Lung (tissue), 12 donors: Measurements from ENCODE around the gene KCNJ6. TPM values are rescaled to one million over a fixed set of nuclear protein-coding genes. Genes with fewer than 3 reads are reported as not detected.

ENCODE experiments used
- ATAC-seq: fragments of 200-7000 bp; cut with Tn5 transposase; one replicate; pipeline ENCODE4 v1.9.1; 2020; ENCODE audit warnings: moderate number of reproducible peaks; ENCODE audit not compliant: insufficient read depth, low FRiP score
- DNase-seq, 3 donors: peaks; one replicate each; pipeline ENCODE4 v3.0.0-alpha.2; 2013 to 2017
- H3K27ac ChIP-seq, 2 donors: one replicate each; pipeline ENCODE4 v1.5.1; 2013; ENCODE audit warnings: mild to moderate bottlenecking in 2 of 2, moderate library complexity in 2 of 2, control low read depth in 1 of 2, inconsistent platforms in 1 of 2, low read depth in 1 of 2, low read length in 1 of 2
- H3K27me3 ChIP-seq, 3 donors: one replicate each; pipeline ENCODE4 v1.5.1; 2013; ENCODE audit warnings: low read length in 2 of 3; ENCODE audit not compliant: control insufficient read depth in 3 of 3, insufficient read depth in 3 of 3
- H3K36me3 ChIP-seq, 4 donors: one replicate each; pipeline ENCODE4 v1.5.1; 2013; ENCODE audit warnings: low read length in 4 of 4, mild to moderate bottlenecking in 1 of 4, moderate library complexity in 1 of 4; ENCODE audit not compliant: control insufficient read depth in 4 of 4, insufficient read depth in 4 of 4
- H3K4me1 ChIP-seq, 5 donors: one replicate each; pipeline ENCODE4 v1.5.1; 2013; ENCODE audit warnings: low read length in 5 of 5, mild to moderate bottlenecking in 2 of 5, moderate library complexity in 1 of 5; ENCODE audit not compliant: control insufficient read depth in 5 of 5, insufficient read depth in 5 of 5
- H3K4me3 ChIP-seq: one replicate; pipeline ENCODE4 v1.5.1; 2013; ENCODE audit warnings: mild to moderate bottlenecking, control low read depth, moderate library complexity
- H3K9ac ChIP-seq, 2 donors: one replicate each; pipeline ENCODE4 v1.5.1; 2013; ENCODE audit warnings: low read length in 2 of 2, control low read depth in 1 of 2; ENCODE audit not compliant: insufficient read depth in 1 of 2
- H3K9me3 ChIP-seq, 4 donors: one replicate each; pipeline ENCODE4 v1.5.1; 2013; ENCODE audit warnings: low read length in 3 of 4, mild to moderate bottlenecking in 1 of 4, moderate library complexity in 1 of 4; ENCODE audit not compliant: control insufficient read depth in 4 of 4, insufficient read depth in 3 of 4
- WGBS, 2 donors: extraction: QIAGEN DNeasy Blood & Tissue Kit; methylation state at CpG; one replicate each; pipeline ENCODE4 v1.1.7; 2013; 5-methylcytosine and 5-hydroxymethylcytosine counted together
- polyA plus RNA-seq, 2 donors: library from polyadenylated mRNA; stranded (reverse); fragments of 200-250 nt; gene quantifications; one replicate each; pipeline ENCODE4 v1.2.1, GENCODE V29; 2013
- total RNA-seq, 2 donors: library from RNA; depleted of rRNA in 1 of 2; stranded (reverse); fragments of >200 nt in 1 of 2; gene quantifications; one replicate each; pipeline ENCODE4 v1.2.1, GENCODE V29; 2014 to 2021
- TF ChIP-seq, protein P1 (sequence below): IDR thresholded peaks from 2 replicates; pipeline ENCODE4 v1.5.1; 2012; ENCODE audit warnings: mild to moderate bottlenecking; ENCODE audit errors: control extremely low read depth, extremely low read depth
- donor health status: control.
- donor health status: control.
- donor health status: Bipolar disorder and iron deficiency.
- donor health status: healthy.
- donor health status: DM: yes; HTN: yes; CAD: no.

KCNJ6 gene
- total and polyA plus RNA-seq, 4 donors, result 0.01 to 0.31 (median 0.03) TPM

DNA sequence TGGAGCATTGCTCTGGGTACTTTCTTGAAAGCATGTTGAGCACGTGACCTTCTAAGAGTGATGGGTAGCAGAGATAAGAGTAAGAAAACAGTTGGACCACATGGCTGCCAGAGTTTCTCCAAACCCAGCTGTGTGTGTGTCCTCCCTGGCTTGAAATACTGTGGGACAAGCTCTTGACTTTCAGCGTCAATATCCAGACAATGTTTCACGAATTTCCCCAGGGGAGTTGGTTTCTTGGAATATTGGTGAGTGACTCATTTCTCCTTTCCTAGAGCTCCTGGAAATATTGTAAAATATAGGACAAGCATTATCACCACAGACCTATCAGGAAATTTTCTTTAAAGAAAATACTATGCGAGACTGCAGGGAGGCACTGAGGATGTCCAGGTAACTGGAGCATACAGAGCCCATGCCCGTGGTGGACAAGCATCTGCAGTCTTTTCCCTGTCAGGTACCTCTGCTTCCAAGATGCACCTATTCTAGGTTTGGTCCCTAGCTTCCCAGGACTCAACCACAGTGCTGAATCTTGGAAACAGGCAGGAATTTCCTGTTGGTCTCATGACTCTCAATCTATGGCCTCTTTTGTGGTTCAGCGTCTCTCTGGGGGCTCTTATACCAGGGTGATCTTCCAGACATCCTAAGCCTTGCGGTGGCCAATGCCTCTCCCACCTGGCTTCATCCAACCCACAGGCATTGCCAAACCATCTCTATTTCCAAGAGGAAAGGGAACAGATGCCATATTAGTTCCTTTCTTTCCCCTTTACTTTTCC, 67.4 kb downstream of the KCNJ6 start:
- no peak for DNase-seq
- Histone ChIP-seq H3K36me3 (no peaks in the 10 kb centered on the region), H3K27me3 (no peaks in the 10 kb centered on the region), H3K4me1 (peaks cover 0 to 10% (median 0%) of the 10 kb centered on the region in 5 donors), H3K4me3 (no peak overlapping the region), H3K27ac (no peak overlapping the region), H3K9ac (no peak overlapping the region), H3K9me3 (peaks cover 0 to 2% (median 0%) of the 10 kb centered on the region in 4 donors)
- TF ChIP-seq, protein P1, sequence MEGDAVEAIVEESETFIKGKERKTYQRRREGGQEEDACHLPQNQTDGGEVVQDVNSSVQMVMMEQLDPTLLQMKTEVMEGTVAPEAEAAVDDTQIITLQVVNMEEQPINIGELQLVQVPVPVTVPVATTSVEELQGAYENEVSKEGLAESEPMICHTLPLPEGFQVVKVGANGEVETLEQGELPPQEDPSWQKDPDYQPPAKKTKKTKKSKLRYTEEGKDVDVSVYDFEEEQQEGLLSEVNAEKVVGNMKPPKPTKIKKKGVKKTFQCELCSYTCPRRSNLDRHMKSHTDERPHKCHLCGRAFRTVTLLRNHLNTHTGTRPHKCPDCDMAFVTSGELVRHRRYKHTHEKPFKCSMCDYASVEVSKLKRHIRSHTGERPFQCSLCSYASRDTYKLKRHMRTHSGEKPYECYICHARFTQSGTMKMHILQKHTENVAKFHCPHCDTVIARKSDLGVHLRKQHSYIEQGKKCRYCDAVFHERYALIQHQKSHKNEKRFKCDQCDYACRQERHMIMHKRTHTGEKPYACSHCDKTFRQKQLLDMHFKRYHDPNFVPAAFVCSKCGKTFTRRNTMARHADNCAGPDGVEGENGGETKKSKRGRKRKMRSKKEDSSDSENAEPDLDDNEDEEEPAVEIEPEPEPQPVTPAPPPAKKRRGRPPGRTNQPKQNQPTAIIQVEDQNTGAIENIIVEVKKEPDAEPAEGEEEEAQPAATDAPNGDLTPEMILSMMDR, result no peak
- WGBS, 2 donors, result 84 to 93% methylated on average over 7 of the region's 7 CpGs
- no peak for ATAC-seq

DNA sequence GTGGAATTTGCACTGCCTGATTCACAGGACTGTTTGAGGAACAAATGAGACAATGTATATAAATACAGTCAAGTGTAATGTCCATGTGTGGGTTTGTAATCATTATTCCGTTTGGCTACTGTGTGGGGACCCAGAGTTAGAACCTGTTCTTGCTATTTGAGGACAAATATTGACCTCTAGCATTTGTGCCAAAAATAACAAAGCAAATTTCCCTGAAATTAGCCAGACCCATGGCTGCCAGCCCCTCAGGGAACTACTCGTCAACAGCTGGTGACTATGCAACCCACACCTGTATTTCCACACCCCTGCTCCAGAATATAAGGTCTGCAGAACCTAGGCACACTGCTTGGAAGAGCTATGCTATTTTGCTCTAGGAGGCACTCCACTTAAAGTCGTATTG, 70.7 kb downstream of the KCNJ6 start:
- 53 to 78% methylated on average over 3 of the region's 3 CpGs for WGBS, 2 donors
- DNase-seq (no peak), ATAC-seq (no peak)
- Histone ChIP-seq H3K4me3 (no peak overlapping the region), H3K27me3 (no peaks in the 10 kb centered on the region), H3K9ac (no peak overlapping the region), H3K4me1 (peaks cover 0 to 10% (median 4%) of the 10 kb centered on the region in 5 donors), H3K27ac (no peak overlapping the region), H3K36me3 (no peaks in the 10 kb centered on the region), H3K9me3 (peaks cover 0 to 2% (median 0%) of the 10 kb centered on the region in 4 donors)
- TF ChIP-seq, protein P1, result no peak

GRCh38 chr21:37843191-37843590, 73.1 kb downstream of the KCNJ6 start:
- peaks cover 0 to 2% (median 0%) of the 10 kb centered on the region in 4 donors for H3K9me3 ChIP-seq
- H3K4me1 ChIP-seq, result peaks cover 0 to 15% (median 2%) of the 10 kb centered on the region in 5 donors
- H3K4me3 ChIP-seq, result no peak overlapping the region
- DNase-seq, result no peak
- H3K36me3 ChIP-seq, result no peaks in the 10 kb centered on the region
- no peaks in the 10 kb centered on the region for H3K27me3 ChIP-seq
- H3K9ac ChIP-seq, result no peak overlapping the region
- H3K27ac ChIP-seq, result no peak overlapping the region
- 89 to 92% methylated on average over 1 of the region's 1 CpG for WGBS, 2 donors
- TF ChIP-seq, protein P1, result no peak
- ATAC-seq, result no peak
